ENCODE measurements around the gene LMBR1L. TPM values are rescaled to one million over a fixed set of nuclear protein-coding genes. Genes with fewer than 3 reads are reported as not detected.

Gene LMBR1L
- total and polyA plus RNA-seq, 10 of the 15 experiments (the other 5 are each of a cell fraction or from before 2014, with no cell fraction given): 2.1 to 42.6 (median 20.0) TPM

DNA sequence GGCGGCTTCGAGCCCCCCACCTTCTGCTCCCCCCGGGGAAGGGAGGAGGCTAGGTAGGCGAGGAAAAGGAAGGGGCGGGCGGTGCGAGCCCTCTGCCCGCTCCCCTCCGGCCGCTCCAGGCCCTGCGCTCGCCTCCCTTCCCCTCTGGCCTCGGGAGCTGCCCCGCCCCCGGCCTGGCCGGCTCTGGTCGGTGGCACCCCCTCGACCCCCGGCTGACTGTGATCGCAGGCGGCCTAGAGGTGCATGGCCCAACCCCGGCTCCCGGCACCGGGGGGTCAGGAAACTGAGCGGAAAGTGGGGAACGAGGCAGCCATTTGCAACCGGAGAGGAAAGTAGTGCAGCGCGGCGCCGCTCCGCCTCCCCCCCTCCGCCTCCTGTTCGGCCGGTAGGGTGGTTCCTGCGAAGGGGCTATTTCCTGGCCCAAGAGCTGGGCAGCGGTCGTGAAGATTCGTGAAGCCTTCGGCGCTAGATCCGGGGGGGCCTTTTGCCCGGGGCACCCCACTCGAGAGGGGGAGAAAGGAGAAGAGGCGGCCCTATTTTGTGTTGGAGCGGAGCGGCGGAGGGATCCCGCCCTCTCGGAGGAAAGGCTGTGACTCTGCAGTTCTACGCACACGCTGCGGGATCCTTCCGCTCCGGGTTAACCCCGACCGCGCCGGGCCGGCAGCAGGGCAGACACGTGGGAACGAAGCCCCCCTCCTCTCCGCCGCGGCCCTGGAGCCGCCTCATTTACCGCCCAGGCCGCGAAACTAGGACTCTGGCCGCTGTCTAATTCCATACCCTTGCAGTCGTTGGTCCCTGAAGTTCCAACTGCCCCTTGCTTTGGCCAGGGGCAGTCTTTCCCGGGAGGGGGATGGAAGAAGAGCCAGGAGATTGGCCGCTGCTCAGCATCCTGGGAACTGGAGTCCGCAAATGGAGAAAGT, 50.1 kb downstream of the LMBR1L start, which contains the start of gene KMT2D (continued):
- TF ChIP-seq RB1 (IDR thresholded peaks at IDR 0.05; ENCODE audit: borderline replicate concordance) (peak; percentile 93), MTA2 (IDR thresholded peaks at IDR 0.05; ENCODE audit: low read depth) (peak; percentile 83), CHD4 (IDR thresholded peaks at IDR 0.05) (no peak), CBX5 (IDR thresholded peaks at IDR 0.05; ENCODE audit: low read depth) (no peak), TARDBP (IDR thresholded peaks at IDR 0.05; ENCODE audit: borderline replicate concordance) (peak; percentile 98), HCFC1 (IDR thresholded peaks at IDR 0.05; ENCODE audit: low read length) (peak; percentile 70), TCF3 (IDR thresholded peaks at IDR 0.05; ENCODE audit: borderline replicate concordance, insufficient read depth, low read depth, low read length) (peak; percentile 65; the same call in 1 of the 2 replicates), NFIC (IDR thresholded peaks at IDR 0.05; ENCODE audit: low read depth, low read length) (peak; percentile 31; the same call in 1 of the 2 replicates), ZNF274 (IDR thresholded peaks at IDR 0.05; ENCODE audit: insufficient read depth, insufficient read length) (no peak)
- TF ChIP-seq, protein P1, sequence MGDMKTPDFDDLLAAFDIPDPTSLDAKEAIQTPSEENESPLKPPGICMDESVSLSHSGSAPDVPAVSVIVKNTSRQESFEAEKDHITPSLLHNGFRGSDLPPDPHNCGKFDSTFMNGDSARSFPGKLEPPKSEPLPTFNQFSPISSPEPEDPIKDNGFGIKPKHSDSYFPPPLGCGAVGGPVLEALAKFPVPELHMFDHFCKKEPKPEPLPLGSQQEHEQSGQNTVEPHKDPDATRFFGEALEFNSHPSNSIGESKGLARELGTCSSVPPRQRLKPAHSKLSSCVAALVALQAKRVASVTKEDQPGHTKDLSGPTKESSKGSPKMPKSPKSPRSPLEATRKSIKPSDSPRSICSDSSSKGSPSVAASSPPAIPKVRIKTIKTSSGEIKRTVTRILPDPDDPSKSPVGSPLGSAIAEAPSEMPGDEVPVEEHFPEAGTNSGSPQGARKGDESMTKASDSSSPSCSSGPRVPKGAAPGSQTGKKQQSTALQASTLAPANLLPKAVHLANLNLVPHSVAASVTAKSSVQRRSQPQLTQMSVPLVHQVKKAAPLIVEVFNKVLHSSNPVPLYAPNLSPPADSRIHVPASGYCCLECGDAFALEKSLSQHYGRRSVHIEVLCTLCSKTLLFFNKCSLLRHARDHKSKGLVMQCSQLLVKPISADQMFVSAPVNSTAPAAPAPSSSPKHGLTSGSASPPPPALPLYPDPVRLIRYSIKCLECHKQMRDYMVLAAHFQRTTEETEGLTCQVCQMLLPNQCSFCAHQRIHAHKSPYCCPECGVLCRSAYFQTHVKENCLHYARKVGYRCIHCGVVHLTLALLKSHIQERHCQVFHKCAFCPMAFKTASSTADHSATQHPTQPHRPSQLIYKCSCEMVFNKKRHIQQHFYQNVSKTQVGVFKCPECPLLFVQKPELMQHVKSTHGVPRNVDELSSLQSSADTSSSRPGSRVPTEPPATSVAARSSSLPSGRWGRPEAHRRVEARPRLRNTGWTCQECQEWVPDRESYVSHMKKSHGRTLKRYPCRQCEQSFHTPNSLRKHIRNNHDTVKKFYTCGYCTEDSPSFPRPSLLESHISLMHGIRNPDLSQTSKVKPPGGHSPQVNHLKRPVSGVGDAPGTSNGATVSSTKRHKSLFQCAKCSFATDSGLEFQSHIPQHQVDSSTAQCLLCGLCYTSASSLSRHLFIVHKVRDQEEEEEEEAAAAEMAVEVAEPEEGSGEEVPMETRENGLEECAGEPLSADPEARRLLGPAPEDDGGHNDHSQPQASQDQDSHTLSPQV (IDR thresholded peaks at IDR 0.05): 0 out of 2 replicates have a peak, but pooled peaks have one; percentile 52
- TF ChIP-seq, protein P2, sequence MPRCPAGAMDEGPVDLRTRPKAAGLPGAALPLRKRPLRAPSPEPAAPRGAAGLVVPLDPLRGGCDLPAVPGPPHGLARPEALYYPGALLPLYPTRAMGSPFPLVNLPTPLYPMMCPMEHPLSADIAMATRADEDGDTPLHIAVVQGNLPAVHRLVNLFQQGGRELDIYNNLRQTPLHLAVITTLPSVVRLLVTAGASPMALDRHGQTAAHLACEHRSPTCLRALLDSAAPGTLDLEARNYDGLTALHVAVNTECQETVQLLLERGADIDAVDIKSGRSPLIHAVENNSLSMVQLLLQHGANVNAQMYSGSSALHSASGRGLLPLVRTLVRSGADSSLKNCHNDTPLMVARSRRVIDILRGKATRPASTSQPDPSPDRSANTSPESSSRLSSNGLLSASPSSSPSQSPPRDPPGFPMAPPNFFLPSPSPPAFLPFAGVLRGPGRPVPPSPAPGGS (IDR thresholded peaks at IDR 0.05; ENCODE audit: borderline replicate concordance, insufficient read depth, low read depth, low read length, poor library complexity, severe bottlenecking): no peak
- TF ChIP-seq, protein P3, sequence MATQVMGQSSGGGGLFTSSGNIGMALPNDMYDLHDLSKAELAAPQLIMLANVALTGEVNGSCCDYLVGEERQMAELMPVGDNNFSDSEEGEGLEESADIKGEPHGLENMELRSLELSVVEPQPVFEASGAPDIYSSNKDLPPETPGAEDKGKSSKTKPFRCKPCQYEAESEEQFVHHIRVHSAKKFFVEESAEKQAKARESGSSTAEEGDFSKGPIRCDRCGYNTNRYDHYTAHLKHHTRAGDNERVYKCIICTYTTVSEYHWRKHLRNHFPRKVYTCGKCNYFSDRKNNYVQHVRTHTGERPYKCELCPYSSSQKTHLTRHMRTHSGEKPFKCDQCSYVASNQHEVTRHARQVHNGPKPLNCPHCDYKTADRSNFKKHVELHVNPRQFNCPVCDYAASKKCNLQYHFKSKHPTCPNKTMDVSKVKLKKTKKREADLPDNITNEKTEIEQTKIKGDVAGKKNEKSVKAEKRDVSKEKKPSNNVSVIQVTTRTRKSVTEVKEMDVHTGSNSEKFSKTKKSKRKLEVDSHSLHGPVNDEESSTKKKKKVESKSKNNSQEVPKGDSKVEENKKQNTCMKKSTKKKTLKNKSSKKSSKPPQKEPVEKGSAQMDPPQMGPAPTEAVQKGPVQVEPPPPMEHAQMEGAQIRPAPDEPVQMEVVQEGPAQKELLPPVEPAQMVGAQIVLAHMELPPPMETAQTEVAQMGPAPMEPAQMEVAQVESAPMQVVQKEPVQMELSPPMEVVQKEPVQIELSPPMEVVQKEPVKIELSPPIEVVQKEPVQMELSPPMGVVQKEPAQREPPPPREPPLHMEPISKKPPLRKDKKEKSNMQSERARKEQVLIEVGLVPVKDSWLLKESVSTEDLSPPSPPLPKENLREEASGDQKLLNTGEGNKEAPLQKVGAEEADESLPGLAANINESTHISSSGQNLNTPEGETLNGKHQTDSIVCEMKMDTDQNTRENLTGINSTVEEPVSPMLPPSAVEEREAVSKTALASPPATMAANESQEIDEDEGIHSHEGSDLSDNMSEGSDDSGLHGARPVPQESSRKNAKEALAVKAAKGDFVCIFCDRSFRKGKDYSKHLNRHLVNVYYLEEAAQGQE (IDR thresholded peaks at IDR 0.05; ENCODE audit: low read depth, low read length): no peak

Data from GM12878 (cell line).